Transverse colon (tissue), 4 donors: ENCODE measurements around the gene KCNT1. TPM values are rescaled to one million over a fixed set of nuclear protein-coding genes. Genes with fewer than 3 reads are reported as not detected.

Source experiments
- DNase-seq: peaks from one replicate; pipeline ENCODE4 v3.0.0-alpha.2; 2019
- H3K27ac ChIP-seq, 4 donors: fragments of 200-600 bp; sonication (generic); 2 replicates each; pipeline ENCODE4 v1.5.1; 2016 to 2018; ENCODE audit warnings: inconsistent platforms in 4 of 4
- H3K27me3 ChIP-seq: fragments of 200-600 bp; sonication (generic); 2 replicates; pipeline ENCODE4 v1.5.1; 2017; ENCODE audit warnings: inconsistent platforms
- H3K36me3 ChIP-seq, 4 donors: fragments of 200-600 bp; sonication (generic); 2 replicates each; pipeline ENCODE4 v1.5.1; 2017 to 2019; ENCODE audit warnings: inconsistent platforms in 4 of 4
- H3K4me1 ChIP-seq, 4 donors: fragments of 200-600 bp; sonication (generic); 2 replicates each; pipeline ENCODE4 v1.5.1; 2017 to 2020; ENCODE audit warnings: inconsistent platforms in 4 of 4
- H3K4me3 ChIP-seq, 4 donors: fragments of 200-600 bp; sonication (generic); 1 replicate in 1 of 4; 2 replicates in 3 of 4; pipeline versions ENCODE4 v1.5.1 to v1.6.1; 2017 to 2019; ENCODE audit warnings: inconsistent platforms in 4 of 4
- H3K9me3 ChIP-seq, 2 donors: fragments of 200-600 bp; sonication (generic); 2 replicates each; pipeline ENCODE4 v1.5.1; 2017 to 2019; ENCODE audit warnings: inconsistent platforms in 2 of 2
- CTCF ChIP-seq, 5 experiments: fragments of 200-600 bp in 3 of 5; fragments of 450-650 bp in 2 of 5; sonication (generic) in 3 of 5; IDR thresholded peaks; 1 replicate in 2 of 5; 2 replicates in 3 of 5; pipeline ENCODE4 v1.5.1; 2016 to 2017; ENCODE audit warnings: antibody characterized with exemption in 5 of 5, inconsistent platforms in 3 of 5, mild to moderate bottlenecking in 2 of 5, moderate library complexity in 1 of 5
- EP300 ChIP-seq: sonication (generic); formaldehyde crosslinking; IDR thresholded peaks from one replicate; pipeline ENCODE4 v1.6.1; 2017; ENCODE audit warnings: antibody characterized with exemption, low read depth
- POLR2A ChIP-seq: fragments of 450-650 bp; IDR thresholded peaks from one replicate; pipeline ENCODE4 v1.6.1; 2016; ENCODE audit warnings: antibody characterized with exemption, mild to moderate bottlenecking, moderate library complexity
- POLR2AphosphoS5 ChIP-seq, 3 donors: sonication (generic); formaldehyde crosslinking; IDR thresholded peaks; one replicate each; pipeline ENCODE4 v1.6.1; 2016; ENCODE audit warnings: antibody characterized with exemption in 3 of 3
- WGBS, 2 donors: methylation state at CpG; one replicate each; pipeline ENCODE4 v1.1.5; 2018; ENCODE audit warnings: low coverage in 1 of 2; 5-methylcytosine and 5-hydroxymethylcytosine counted together
- in situ Hi-C, 4 donors: fragments of 200-750 bp; cut with MboI; loops; one replicate each; pipeline versions ENCODE4 v1.15.0 to v1.15.1; 2017; ENCODE audit warnings: low sequenced_read_pairs in 3 of 4, low pct_ligation_motif_present in 1 of 4, low pct_unique_long_range_greater_than_20kb in 1 of 4
- intact Hi-C: fragments of 100-400 bp; cut with DNase I; formaldehyde crosslinking; loops from one replicate; pipeline ENCODE4 v1.15.1; 2023; ENCODE audit warnings: low total_unique reads
- total RNA-seq, 4 donors: library from RNA; depleted of rRNA; stranded (reverse); fragments of >200 nt; gene quantifications; one replicate each; pipeline ENCODE4 v1.1.0, GENCODE V29; 2016

Gene KCNT1
- total RNA-seq, 4 donors from 2014 or later = 0.14 TPM; not detected in 3

- in situ Hi-C loops = no loop called here
- 92% methylated on average over 10 of the region's 10 CpGs; no CpG with 5 or more reads in 1 of the 2 donors for WGBS, 2 donors
- intact Hi-C loops = no loop called here
Observed at GRCh38 chr9:135758870-135759269, 56.9 kb downstream of the KCNT1 start.

DNA sequence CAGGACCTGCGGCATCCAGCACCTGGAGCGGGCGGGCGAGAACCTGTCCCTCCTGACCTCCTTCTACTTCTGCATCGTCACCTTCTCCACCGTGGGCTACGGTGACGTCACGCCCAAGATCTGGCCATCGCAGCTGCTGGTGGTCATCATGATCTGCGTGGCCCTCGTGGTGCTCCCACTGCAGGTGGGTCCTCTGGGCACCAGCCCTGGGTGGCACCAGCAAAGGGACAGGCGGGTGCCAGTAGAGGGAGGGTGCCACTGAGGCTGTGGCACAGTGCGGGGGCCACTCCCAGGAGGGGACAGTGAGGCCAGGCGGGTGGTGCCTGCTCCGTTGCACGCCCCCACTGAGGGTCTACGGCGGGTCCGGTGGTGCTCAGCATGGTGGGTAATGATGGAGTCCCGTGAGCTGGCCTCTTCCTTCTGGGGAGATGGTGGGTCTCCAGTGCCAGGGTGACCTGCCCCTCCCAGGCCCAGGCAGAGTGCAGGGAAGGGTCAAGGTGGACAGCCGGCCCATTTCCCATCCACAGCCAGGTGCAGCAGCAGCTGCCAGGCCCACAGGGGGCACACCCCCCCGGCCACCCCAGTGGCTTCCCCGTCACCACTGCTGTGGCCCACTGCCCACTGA is 57.8 kb downstream of the KCNT1 start:
- H3K36me3 ChIP-seq = no peaks in the 10 kb centered on the region
- no peak overlapping the region for H3K27ac ChIP-seq
- intact Hi-C loops = no loop called here
- DNase-seq = no peak
- in situ Hi-C loops = no loop called here
- WGBS, 2 donors = 88 to 95% methylated on average over 10 to 24 of the region's 24 CpGs
- no peaks in the 10 kb centered on the region for H3K27me3 ChIP-seq
- H3K9me3 ChIP-seq = no peaks in the 10 kb centered on the region
- no peaks in the 10 kb centered on the region for H3K4me1 ChIP-seq
- TF ChIP-seq POLR2AphosphoS5 (IDR thresholded peaks at IDR 0.05) (no peak), EP300 (no peak), POLR2A (no peak), CTCF (IDR thresholded peaks at IDR 0.05) (no peak)
- H3K4me3 ChIP-seq = no peak overlapping the region

More at GRCh38 chr9:135758870-135759269, 56.9 kb downstream of the KCNT1 start:
- no peaks in the 10 kb centered on the region for H3K27me3 ChIP-seq
- DNase-seq = no peak
- H3K4me3 ChIP-seq = no peak overlapping the region
- no peaks in the 10 kb centered on the region for H3K36me3 ChIP-seq
- no peak for TF ChIP-seq CTCF (IDR thresholded peaks at IDR 0.05)
- TF ChIP-seq POLR2A = no peak
- no peak for TF ChIP-seq POLR2AphosphoS5 (IDR thresholded peaks at IDR 0.05)
- TF ChIP-seq EP300 = no peak
- no peaks in the 10 kb centered on the region for H3K9me3 ChIP-seq
- no peak overlapping the region for H3K27ac ChIP-seq
- no peaks in the 10 kb centered on the region for H3K4me1 ChIP-seq

DNA sequence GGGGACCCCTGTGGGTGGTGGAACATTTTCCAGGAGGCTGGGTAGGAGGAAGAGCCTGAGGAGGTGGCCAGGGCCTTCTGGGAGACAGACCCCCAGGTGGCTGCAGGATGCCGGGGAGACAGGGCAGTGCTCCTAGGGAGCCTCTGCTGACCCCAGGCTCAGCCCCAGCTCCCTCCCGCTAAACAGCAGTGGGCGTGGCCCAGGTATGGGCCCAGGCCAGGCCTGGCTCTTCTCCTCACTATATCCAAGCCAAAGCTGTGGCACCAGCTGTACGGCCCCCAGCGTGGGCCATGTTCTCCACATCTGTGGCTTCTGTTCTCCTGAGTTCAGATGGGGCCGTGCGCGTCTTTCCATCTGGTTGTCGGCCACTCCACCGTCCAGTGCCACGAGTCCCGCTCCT is 58.5 kb downstream of the KCNT1 start:
- WGBS, 2 donors = 80% methylated on average over 12 of the region's 12 CpGs; no CpG with 5 or more reads in 1 of the 2 donors
- H3K36me3 ChIP-seq = no peaks in the 10 kb centered on the region
- H3K4me3 ChIP-seq = no peak overlapping the region
- no peaks in the 10 kb centered on the region for H3K9me3 ChIP-seq
- intact Hi-C loops (no loop called here), in situ Hi-C loops (no loop called here)
- no peaks in the 10 kb centered on the region for H3K4me1 ChIP-seq
- no peak for DNase-seq
- no peak overlapping the region for H3K27ac ChIP-seq
- no peak for TF ChIP-seq EP300
- TF ChIP-seq POLR2AphosphoS5 (IDR thresholded peaks at IDR 0.05) = no peak
- no peak for TF ChIP-seq CTCF (IDR thresholded peaks at IDR 0.05)
- TF ChIP-seq POLR2A = no peak
- H3K27me3 ChIP-seq = no peaks in the 10 kb centered on the region

- no peaks in the 10 kb centered on the region for H3K4me1 ChIP-seq
- H3K4me3 ChIP-seq = no peak overlapping the region
- no peaks in the 10 kb centered on the region for H3K36me3 ChIP-seq
- in situ Hi-C loops (no loop called here), intact Hi-C loops (no loop called here)
- DNase-seq = no peak
- no peak overlapping the region for H3K27ac ChIP-seq
- no peaks in the 10 kb centered on the region for H3K9me3 ChIP-seq
- TF ChIP-seq POLR2AphosphoS5 (IDR thresholded peaks at IDR 0.05) (no peak), POLR2A (no peak), EP300 (no peak), CTCF (IDR thresholded peaks at IDR 0.05) (no peak)
- no peaks in the 10 kb centered on the region for H3K27me3 ChIP-seq
- WGBS, 2 donors = 61% methylated on average over 19 of the region's 20 CpGs; no CpG with 5 or more reads in 1 of the 2 donors
Observed at GRCh38 chr9:135761150-135761844, 59.3 kb downstream of the KCNT1 start.
